Measurements from ENCODE around the gene G6PC2.
"Not testable (repeated sequence)": the region's sequence is repeated elsewhere in the genome, so short reads cannot be mapped to it uniquely, and the experiment has no call there.

G6PC2 gene, protein sequence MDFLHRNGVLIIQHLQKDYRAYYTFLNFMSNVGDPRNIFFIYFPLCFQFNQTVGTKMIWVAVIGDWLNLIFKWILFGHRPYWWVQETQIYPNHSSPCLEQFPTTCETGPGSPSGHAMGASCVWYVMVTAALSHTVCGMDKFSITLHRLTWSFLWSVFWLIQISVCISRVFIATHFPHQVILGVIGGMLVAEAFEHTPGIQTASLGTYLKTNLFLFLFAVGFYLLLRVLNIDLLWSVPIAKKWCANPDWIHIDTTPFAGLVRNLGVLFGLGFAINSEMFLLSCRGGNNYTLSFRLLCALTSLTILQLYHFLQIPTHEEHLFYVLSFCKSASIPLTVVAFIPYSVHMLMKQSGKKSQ

DNA sequence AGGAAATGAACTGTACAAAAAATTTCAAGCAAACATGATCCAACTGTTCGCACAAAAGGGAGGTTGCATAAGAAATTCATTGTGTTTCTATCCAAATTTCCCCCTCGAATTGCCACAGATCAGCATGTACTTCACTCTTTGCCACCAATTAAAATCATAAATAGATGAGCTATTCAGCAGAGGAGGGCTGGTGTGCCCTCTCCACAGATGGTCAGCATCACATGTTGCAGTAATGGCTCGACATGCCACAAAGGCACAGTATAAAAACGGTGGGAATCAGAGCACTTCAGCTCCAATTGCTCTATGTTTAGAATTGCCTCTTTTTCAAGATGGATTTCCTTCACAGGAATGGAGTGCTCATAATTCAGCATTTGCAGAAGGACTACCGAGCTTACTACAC, at the start of gene G6PC2:
Gene G6PC2 (plus strand): TSS at position 289 of the 400 bp plus-strand sequence. CDS start 41 bp downstream, at position 330.
- no peak for DNase-seq

- DNase-seq: no peak
Observed at GRCh38 chr2:168851674-168852320, 49.3 kb upstream of the G6PC2 start.

DNA sequence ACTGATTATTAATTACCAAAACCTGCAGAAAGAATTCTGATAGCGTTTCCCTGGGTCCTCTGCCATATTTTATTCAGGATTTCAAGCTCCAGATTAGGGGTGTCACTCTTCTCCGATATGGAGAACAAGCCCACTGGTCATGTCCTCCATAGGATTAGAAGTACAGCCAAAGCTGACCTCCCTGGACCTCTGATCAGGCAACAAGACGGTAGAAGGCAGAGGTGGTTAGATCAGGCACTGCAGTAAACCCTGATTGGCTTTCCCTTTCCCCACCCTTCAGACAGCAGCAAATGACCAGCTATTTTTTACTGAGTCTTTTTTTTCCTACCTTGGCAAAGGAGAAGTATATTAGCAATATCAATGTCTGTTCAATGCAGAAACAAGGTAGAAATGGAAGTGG, 48.6 kb upstream of the G6PC2 start:
- DNase-seq: no peak

DNA sequence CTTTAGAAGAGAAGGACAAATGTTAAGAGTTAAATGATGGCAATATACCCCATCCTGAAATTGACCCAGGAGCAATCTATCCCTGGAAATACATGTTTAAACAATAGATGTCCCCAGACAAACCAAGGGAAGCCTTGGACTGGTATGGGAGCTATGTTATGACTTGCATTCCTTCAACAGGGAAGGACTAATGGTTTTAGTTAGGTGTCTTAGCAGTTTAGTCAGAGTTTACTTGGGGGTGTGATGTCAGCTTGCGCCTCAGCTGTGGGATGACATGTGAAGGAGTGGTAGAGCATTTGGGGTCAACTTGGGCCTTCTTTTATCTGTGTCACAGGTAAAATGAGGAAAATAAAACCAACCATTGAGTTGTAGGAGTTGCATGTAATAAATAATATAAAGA, 47.6 kb upstream of the G6PC2 start:
- DNase-seq: no peak

GRCh38 chr2:168854651-168855050, 46.4 kb upstream of the G6PC2 start:
- DNase-seq: no peak

GRCh38 chr2:168855601-168856000, 45.5 kb upstream of the G6PC2 start:
- DNase-seq: no peak

GRCh38 chr2:168858146-168858545, 42.9 kb upstream of the G6PC2 start:
- no peak for DNase-seq

DNA sequence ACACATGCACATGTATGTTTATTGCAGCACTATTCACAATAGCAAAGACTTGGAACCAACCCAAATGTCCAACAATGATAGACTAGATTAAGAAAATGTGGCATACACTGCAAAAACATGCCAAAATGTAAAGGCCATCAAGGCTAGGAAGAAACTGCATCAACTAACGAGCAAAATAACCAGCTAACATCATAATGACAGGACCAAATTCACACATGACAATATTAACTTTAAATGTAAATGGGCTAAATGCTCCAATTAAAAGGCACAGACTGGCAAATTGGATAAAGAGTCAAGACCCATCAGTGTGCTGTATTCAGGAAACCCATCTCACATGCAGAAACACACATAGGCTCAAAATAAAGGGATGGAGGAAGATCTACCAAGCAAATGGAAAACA, 33.9 kb upstream of the G6PC2 start:
- not testable (repeated sequence) for DNase-seq

DNA sequence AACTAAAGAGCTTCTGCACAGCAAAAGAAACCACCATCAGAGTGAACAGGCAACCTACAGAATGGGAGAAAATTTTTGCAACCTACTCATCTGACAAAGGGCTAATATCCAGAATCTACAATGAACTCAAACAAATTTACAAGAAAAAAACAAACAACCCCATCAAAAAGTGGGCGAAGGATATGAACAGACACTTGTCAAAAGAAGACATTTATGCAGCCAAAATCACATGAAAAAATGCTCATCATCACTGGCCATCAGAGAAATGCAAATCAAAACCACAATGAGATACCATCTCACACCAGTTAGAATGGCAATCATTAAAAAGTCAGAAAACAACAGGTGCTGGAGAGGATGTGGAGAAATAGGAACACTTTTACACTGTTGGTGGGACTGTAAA, 30.7 kb upstream of the G6PC2 start:
- DNase-seq: not testable (repeated sequence)

- DNase-seq: not testable (repeated sequence)
Observed at GRCh38 chr2:168870824-168871223, 30.3 kb upstream of the G6PC2 start.

DNA sequence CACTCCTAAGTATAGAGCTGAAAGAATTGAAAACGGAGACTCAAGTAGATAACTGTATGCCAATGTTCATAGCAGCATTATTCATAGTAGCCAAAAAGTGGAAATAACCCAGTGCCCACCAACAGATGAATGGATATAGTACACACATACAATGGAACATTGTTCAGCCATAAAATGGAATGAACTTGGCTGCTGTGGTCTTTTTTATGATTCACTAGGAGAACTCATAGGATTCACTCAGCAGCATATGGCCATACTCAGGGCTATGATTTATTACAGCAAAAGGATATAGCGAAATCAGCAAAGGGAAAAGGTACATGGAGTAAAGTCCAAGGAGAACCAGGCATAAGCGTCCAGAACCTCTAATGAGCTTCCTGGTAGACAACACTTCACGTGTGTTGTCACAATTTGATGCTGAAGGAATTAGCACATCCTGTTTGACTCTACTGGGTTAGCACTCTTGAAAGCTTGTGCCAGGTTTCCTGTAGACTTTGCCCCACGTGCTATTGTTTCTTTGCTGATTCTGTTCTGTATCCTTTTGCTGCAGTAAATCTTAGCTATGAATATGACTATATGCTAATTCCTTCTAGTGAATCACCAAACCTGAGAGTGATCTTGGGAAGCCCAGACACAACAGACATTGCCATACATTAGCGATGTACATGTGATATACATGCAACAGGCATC, 26.6 kb upstream of the G6PC2 start:
- no peak for DNase-seq

GRCh38 chr2:168882163-168882562, 18.9 kb upstream of the G6PC2 start:
- DNase-seq: not testable (repeated sequence)

- peak; percentile 20 for DNase-seq
Observed at GRCh38 chr2:168884975-168885374, 16.1 kb upstream of the G6PC2 start.

DNA sequence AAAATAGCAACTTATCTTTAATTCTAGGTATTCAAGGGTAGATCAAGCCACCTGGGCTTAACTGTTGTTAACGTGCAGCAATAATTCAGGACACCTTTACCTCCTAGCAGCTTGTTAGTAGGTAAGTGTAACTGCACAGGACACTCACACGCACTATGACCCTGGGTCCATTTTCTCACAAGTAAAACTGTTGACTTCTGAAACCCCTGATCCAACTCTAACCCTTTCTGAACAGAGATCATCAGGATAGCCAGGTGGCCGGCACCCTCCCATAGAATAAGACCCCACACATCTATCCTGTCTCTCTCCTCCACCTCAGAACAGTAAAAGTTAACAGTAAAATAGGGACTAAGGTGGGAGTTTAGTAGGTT, 11.5 kb upstream of the G6PC2 start:
- no peak for DNase-seq

- peak; percentile 97 for DNase-seq
Observed at GRCh38 chr2:168890006-168890782, 10.9 kb upstream of the G6PC2 start, which contains the start of gene SPC25. Gene SPC25, minus strand, starts transcription at chr2:168890430. Its CDS starts 911 bp downstream, at chr2:168889519.

DNA sequence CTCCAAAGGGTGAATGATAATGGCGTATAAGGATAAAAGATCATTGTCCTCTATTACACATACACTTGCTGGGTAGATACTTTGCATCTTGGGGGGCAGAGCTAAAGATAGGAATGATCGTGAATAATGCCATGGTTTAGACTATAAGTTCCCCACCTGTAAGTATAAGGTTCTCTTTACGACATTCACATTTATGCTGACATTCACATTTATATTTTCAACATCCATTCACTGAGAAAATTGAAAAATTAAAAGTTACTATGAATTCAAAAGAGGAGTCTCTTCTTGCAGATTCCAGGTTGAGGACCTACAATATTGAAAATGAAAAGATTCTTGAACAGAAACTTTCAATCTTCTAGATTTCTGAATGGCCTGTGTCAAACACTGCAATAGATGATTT, 8.8 kb upstream of the G6PC2 start:
- no peak for DNase-seq

- no peak for DNase-seq
Observed at GRCh38 chr2:168894101-168894500, 7.0 kb upstream of the G6PC2 start.

DNA sequence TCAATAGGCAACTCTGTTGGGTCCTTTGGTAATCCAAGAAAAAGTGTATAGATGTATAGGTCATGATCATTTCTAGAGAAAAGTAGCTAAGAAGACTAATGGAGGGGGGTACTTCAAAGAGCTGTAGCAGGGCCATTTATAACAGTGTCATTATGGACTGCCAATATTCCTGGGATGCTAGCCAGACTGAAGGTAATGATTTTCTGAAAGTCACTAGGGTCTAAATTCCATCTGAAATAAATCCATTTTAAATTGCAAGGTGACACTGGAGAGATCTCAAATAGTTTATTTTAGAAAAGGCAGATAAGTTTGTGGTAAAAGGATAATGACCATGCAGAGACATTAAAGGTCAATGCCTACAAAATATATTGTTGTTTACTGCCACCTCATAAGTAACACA, 6.4 kb upstream of the G6PC2 start:
- DNase-seq: no peak

DNA sequence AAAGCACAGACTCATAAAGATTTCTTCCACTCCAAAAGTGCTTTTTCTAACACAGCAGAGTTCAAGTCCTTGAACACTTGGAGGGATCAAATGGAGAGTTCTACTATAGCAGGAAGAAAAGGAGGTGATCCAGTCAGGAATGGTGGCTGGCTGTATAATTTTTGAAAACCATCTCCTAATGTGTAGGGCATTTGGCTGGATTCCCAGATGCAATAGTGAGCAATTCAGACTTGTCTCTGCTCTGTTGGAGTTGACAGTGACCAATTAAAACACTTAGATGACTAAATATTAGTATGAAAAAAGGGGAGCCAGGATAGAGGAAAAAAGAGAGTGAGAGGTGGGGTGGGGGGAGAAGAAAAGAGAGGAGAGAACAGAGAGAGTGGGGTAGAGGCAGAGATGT, 5.3 kb upstream of the G6PC2 start:
- no peak for DNase-seq

GRCh38 chr2:168896783-168897182, 4.3 kb upstream of the G6PC2 start:
- no peak for DNase-seq

DNA sequence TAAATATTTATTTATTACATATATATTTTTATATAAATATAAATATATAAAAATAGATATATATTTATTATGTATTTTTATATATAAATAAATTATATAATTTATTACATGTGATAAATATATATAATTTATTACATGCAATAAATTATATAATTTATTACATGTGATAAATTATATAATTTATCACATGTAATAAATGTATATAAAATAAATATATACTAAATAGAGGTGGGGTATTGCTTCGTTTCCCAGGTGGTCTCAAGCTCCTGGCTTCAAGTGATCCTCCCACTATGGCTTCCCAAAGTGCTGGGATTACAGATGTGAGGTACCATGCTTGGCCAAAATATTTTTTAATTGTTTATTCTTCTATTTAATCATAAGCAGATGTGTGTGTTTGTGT, 3.6 kb upstream of the G6PC2 start:
- no peak for DNase-seq

- no peak for DNase-seq
Observed at GRCh38 chr2:168903888-168904287, 2.8 kb downstream of the G6PC2 start.

GRCh38 chr2:168904358-168904757, 3.3 kb downstream of the G6PC2 start:
- no peak for DNase-seq

All from activated CD4-positive, alpha-beta T cell treated with anti-CD3 and anti-CD28 coated beads, Interleukin-2, amount 50 U/mL, for 16 hours (primary cell).